ENCODE measurements around the gene HNF4A.

DNA sequence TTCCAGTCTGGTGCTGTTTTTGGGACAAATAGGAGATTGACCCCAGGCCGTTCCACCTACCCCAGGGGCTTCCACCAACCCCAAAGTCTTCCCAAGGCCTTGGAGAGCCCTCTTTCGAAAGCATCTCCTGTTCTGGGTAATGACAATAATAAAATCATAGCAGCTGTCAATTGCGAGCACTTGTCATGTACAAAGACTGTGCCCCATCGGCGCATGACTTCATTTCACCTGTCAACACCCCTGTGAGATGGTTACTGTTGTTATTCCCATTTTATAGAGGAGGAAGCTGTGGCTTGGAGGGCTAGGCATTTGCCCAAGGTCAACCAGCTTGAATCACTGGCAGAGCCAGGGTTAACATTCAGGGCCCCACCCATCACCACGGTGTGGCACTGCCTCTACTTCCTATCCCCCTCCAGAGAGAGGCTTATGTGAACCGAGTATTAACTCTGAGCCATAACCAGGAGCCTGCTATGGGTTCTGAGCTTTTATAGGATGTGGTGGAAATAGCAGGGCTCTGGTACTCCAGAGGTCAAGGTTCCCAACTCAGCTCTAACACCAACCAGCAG is 51.2 kb downstream of the HNF4A start:
- TF ChIP-seq CTCF (IDR thresholded peaks at IDR 0.05) (no peak), POLR2A (IDR thresholded peaks at IDR 0.05) (no peak), POLR2AphosphoS5 (IDR thresholded peaks at IDR 0.05) (no peak), EP300 (IDR thresholded peaks at IDR 0.05) (no peak)
